ENCODE results near the gene GABRD. TPM values are rescaled to one million over a fixed set of nuclear protein-coding genes. Genes with fewer than 3 reads are reported as not detected.

The GABRD gene
- total RNA-seq, 1 donor from 2014 or later: under 0.01 TPM

DNA sequence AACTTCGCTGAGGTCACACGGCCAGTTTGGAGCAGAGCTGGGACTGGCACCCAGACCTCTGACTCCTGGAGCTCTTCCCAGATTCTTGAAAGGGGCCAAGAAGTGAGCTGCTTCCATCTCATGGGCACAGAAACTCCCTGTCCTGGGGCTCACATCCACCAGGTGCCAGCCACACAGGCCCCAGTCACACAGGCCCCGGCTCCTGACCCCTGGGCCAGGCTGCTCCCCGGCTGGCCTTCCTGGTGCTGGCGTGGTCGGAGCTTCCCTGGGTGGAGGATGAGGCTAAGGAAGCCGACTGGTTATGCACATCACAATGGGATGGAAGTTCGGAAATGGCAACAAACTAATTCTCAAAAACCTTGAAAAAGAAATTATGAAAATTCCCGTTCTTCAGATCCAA is 3.0 kb upstream of the GABRD start:
- Histone ChIP-seq H3K4me1 (ENCODE audit: control insufficient read depth in 3 of 3, insufficient read depth in 3 of 3, low read length in 3 of 3) (peaks cover 0 to 7% (median 0%) of the 10 kb centered on the region in 3 donors), H3K4me3 (ENCODE audit: low read length in 3 of 3) (no peak overlapping the region), H3K27me3 (ENCODE audit: control insufficient read depth in 3 of 3, insufficient read depth in 3 of 3, low read length in 3 of 3) (peaks cover 47 to 60% (median 50%) of the 10 kb centered on the region in 3 donors), H3K27ac (ENCODE audit: low read depth, low read length) (no peak overlapping the region), H3K9me3 (ENCODE audit: control insufficient read depth in 3 of 3, low read length in 3 of 3) (no peaks in the 10 kb centered on the region), H3K9ac (ENCODE audit: low read depth in 1 of 3, low read length in 3 of 3) (no peak overlapping the region), H3K36me3 (ENCODE audit: control insufficient read depth in 3 of 3, insufficient read depth in 3 of 3, low read length in 3 of 3) (no peaks in the 10 kb centered on the region)

DNA sequence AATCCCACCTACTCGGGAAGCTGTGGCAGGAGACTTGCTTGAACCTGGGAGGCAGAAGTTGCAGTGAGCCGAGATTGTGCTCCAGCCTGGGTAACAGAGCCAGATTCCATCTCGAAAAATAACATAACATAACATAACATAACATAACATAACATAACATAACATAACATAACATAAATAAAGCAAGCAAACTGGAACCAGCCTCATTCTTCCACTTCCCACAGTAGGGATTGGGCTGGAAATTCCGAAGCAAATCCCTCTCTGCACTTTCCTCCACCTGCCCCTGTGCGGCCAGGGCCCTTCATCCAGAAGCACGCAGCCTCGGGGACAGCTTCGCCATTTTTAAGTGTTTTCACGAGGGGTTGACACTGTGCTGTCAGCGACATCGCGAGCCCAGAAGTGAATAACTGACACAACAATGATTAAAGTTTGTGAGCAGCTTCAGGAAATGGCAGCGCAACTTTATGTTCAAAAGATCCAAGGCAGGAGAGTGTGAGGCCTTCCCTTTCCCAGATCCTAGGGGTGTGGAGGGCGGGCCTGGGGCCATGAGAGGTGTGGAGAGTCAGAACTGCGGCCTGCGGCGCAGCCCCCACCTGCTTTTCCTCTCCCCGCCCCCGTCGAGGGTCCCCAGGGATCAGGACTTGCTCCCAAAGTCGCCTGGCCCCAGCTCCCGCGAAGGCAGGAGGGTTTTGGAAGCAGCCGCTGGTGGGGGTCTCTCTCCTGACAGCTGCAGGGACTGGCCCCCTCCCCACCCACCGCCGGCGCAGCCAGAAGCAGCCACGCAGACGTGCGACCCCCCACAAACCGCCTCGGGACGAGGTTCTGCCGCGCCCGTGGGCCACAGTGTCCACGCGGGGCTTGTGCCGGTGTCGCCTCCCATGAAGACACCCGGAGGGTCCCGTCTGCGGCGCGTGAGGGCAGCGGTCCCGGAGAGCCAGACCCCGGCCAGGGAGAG is 651 bp upstream of the GABRD start:
- Histone ChIP-seq H3K27ac (ENCODE audit: low read depth, low read length) (no peak overlapping the region), H3K9ac (ENCODE audit: low read depth in 1 of 3, low read length in 3 of 3) (no peak overlapping the region), H3K36me3 (ENCODE audit: control insufficient read depth in 3 of 3, insufficient read depth in 3 of 3, low read length in 3 of 3) (no peaks in the 10 kb centered on the region), H3K27me3 (ENCODE audit: control insufficient read depth in 3 of 3, insufficient read depth in 3 of 3, low read length in 3 of 3) (peaks cover 57 to 77% (median 66%) of the 10 kb centered on the region in 3 donors), H3K4me3 (ENCODE audit: low read length in 3 of 3) (no peak overlapping the region), H3K9me3 (ENCODE audit: control insufficient read depth in 3 of 3, low read length in 3 of 3) (no peaks in the 10 kb centered on the region), H3K4me1 (ENCODE audit: control insufficient read depth in 3 of 3, insufficient read depth in 3 of 3, low read length in 3 of 3) (peaks cover 0 to 7% (median 0%) of the 10 kb centered on the region in 3 donors)

DNA sequence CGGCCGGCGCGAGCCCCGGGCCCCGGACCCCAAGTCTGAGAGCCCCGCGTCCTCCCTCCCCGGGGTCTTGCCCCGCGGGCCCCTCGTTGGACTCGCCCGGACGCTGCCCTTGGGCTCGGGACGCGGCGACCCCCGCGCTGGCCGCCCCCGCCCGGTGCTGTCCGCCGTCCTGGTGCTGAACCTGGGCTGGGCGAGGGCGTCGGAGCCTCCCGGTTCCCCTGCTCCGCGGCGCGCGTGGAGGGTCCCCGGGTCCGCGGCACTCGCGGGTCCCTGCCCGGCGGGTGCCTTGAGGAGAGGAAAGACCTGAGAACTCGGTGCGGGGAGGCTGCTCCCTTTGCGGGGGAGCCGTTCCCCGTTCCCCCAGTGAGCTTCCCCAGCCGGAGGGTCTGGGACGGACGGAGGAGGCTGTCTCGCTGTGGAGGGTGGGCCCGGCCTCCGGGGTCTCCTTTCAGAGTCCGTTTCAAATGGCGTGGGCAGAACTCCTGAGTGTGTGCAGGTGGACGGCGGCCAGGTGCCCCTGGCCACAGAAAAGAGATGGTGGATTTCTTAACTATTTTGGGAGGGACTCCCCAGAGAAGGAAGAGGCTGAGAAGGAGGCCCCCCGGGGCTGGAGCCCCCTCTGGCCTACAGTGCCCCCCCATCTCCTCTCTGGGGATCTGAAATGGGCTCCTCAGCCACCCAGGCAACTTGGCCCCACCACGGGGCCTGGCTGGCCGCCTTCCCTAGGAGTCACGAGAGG is 595 bp downstream of the GABRD start:
- H3K9ac ChIP-seq (ENCODE audit: low read depth in 1 of 3, low read length in 3 of 3): no peak overlapping the region
- H3K27me3 ChIP-seq (ENCODE audit: control insufficient read depth in 3 of 3, insufficient read depth in 3 of 3, low read length in 3 of 3): peaks cover 49 to 81% (median 63%) of the 10 kb centered on the region in 3 donors
- peaks cover 0 to 7% (median 0%) of the 10 kb centered on the region in 3 donors for H3K4me1 ChIP-seq (ENCODE audit: control insufficient read depth in 3 of 3, insufficient read depth in 3 of 3, low read length in 3 of 3)
- no peaks in the 10 kb centered on the region for H3K36me3 ChIP-seq (ENCODE audit: control insufficient read depth in 3 of 3, insufficient read depth in 3 of 3, low read length in 3 of 3)
- H3K9me3 ChIP-seq (ENCODE audit: control insufficient read depth in 3 of 3, low read length in 3 of 3): no peaks in the 10 kb centered on the region
- H3K4me3 ChIP-seq (ENCODE audit: low read length in 3 of 3): no peak overlapping the region
- no peak overlapping the region for H3K27ac ChIP-seq (ENCODE audit: low read depth, low read length)

DNA sequence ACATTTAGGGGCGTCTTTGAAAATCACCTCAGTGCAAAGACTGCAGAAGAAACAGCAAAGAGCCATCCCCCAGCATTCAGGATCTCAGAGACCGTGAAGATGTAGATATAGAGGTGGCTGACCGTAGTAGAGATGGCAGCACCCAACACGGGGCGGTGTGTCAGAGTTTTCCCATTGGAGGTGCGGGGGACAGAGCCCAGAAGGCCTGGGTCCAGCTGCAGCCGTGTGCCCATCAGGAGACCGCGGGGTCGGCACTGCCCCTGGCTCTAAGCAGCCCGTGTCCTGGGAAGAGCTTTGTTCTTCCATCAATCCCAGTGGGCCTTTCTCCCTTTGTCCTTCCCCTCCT is 1.1 kb downstream of the GABRD start:
- Histone ChIP-seq H3K27ac (ENCODE audit: low read depth, low read length) (no peak overlapping the region), H3K36me3 (ENCODE audit: control insufficient read depth in 3 of 3, insufficient read depth in 3 of 3, low read length in 3 of 3) (no peaks in the 10 kb centered on the region), H3K4me1 (ENCODE audit: control insufficient read depth in 3 of 3, insufficient read depth in 3 of 3, low read length in 3 of 3) (peaks cover 2 to 6% (median 5%) of the 10 kb centered on the region in 3 donors), H3K9ac (ENCODE audit: low read depth in 1 of 3, low read length in 3 of 3) (no peak overlapping the region), H3K27me3 (ENCODE audit: control insufficient read depth in 3 of 3, insufficient read depth in 3 of 3, low read length in 3 of 3) (peaks cover 44 to 78% (median 60%) of the 10 kb centered on the region in 3 donors), H3K4me3 (ENCODE audit: low read length in 3 of 3) (no peak overlapping the region), H3K9me3 (ENCODE audit: control insufficient read depth in 3 of 3, low read length in 3 of 3) (no peaks in the 10 kb centered on the region)

DNA sequence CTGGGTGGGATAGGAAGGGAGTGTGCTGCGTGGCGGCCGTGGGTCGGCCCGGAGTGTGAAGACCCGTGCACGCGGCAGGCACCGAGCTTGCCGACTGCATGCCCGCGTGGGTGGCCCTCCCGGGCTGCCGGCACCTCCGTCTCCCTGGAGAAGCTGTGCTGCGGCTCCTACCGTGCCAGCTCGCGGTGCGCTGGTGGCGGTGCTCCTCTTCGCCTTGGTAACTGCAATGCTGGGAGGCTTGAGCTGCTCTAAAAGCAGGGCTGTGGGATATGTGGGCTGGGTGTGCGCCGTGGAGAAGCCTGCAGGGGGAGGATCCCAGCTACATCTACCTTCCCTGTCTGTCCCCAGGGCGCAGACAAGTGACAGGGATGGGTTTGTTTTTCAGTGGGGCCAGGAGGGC is 2.4 kb downstream of the GABRD start:
- no peak overlapping the region for H3K9ac ChIP-seq (ENCODE audit: low read depth in 1 of 3, low read length in 3 of 3)
- no peak overlapping the region for H3K27ac ChIP-seq (ENCODE audit: low read depth, low read length)
- H3K27me3 ChIP-seq (ENCODE audit: control insufficient read depth in 3 of 3, insufficient read depth in 3 of 3, low read length in 3 of 3): peaks cover 39 to 74% (median 55%) of the 10 kb centered on the region in 3 donors
- H3K9me3 ChIP-seq (ENCODE audit: control insufficient read depth in 3 of 3, low read length in 3 of 3): no peaks in the 10 kb centered on the region
- H3K4me1 ChIP-seq (ENCODE audit: control insufficient read depth in 3 of 3, insufficient read depth in 3 of 3, low read length in 3 of 3): peaks cover 10 to 13% (median 13%) of the 10 kb centered on the region in 3 donors
- H3K4me3 ChIP-seq (ENCODE audit: low read length in 3 of 3): no peak overlapping the region
- no peaks in the 10 kb centered on the region for H3K36me3 ChIP-seq (ENCODE audit: control insufficient read depth in 3 of 3, insufficient read depth in 3 of 3, low read length in 3 of 3)

DNA sequence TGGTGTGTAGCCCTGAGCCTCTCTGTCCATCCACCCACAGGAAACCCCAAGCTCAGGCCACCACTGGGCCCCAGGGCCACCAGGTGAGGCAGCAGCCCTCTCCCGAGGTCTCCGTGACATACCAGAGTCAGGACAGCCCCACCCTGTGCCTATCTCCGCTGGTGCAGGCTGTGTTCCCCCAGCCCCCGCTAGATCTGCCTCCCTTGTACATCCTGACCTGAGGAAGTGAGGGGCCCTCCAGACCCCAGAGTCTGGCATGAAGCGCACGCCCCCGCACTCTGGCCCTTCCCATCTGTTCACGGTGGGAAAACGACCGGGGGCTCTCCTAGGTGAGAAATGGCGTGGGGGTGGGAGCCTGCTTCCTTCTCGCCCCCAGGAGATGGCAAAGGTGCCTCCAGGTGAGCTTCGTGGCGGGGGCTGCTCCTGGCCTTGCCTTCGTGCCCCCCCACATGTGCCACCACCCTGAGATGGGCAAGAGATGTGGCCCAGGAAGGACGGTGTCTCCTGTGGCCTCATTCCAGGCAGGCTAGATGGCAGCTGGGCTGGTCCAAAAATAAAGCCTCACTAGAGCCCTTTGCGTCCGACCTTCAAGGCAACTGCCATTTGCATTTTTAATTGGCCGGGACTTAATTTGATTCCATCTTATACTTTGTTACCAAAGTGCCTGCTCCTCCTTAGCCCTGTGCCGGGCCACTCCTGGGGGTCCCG is 3.1 kb downstream of the GABRD start:
- Histone ChIP-seq H3K9me3 (ENCODE audit: control insufficient read depth in 3 of 3, low read length in 3 of 3) (no peaks in the 10 kb centered on the region), H3K27ac (ENCODE audit: low read depth, low read length) (no peak overlapping the region), H3K4me1 (ENCODE audit: control insufficient read depth in 3 of 3, insufficient read depth in 3 of 3, low read length in 3 of 3) (peaks cover 10 to 13% (median 13%) of the 10 kb centered on the region in 3 donors), H3K36me3 (ENCODE audit: control insufficient read depth in 3 of 3, insufficient read depth in 3 of 3, low read length in 3 of 3) (no peaks in the 10 kb centered on the region), H3K27me3 (ENCODE audit: control insufficient read depth in 3 of 3, insufficient read depth in 3 of 3, low read length in 3 of 3) (peaks cover 39 to 71% (median 55%) of the 10 kb centered on the region in 3 donors), H3K9ac (ENCODE audit: low read depth in 1 of 3, low read length in 3 of 3) (no peak overlapping the region), H3K4me3 (ENCODE audit: low read length in 3 of 3) (no peak overlapping the region)

DNA sequence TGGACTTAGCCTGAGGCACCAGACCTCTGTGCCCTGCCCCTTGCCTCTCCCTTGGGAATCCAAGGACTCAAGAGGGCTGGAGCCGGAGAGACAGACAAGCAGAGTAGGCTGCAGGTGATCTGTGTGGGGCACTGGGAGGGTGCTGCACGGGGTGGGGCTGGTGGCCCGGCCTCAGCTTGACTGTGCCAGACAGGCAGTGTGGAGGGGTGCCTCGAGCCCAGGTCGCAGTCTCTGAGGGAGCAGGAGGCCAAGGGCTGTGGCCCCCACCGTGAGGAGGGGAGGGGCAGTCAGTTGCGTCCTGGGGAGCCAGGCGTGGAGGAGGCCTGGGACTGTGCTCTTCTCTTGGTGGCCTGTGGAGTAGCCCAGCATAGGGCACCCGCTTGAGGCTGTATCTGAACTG is 4.0 kb downstream of the GABRD start:
- Histone ChIP-seq H3K4me3 (ENCODE audit: low read length in 3 of 3) (no peak overlapping the region), H3K9me3 (ENCODE audit: control insufficient read depth in 3 of 3, low read length in 3 of 3) (no peaks in the 10 kb centered on the region), H3K9ac (ENCODE audit: low read depth in 1 of 3, low read length in 3 of 3) (no peak overlapping the region), H3K27ac (ENCODE audit: low read depth, low read length) (no peak overlapping the region), H3K36me3 (ENCODE audit: control insufficient read depth in 3 of 3, insufficient read depth in 3 of 3, low read length in 3 of 3) (no peaks in the 10 kb centered on the region), H3K27me3 (ENCODE audit: control insufficient read depth in 3 of 3, insufficient read depth in 3 of 3, low read length in 3 of 3) (peaks cover 34 to 62% (median 54%) of the 10 kb centered on the region in 3 donors), H3K4me1 (ENCODE audit: control insufficient read depth in 3 of 3, insufficient read depth in 3 of 3, low read length in 3 of 3) (peaks cover 10 to 13% (median 13%) of the 10 kb centered on the region in 3 donors)

DNA sequence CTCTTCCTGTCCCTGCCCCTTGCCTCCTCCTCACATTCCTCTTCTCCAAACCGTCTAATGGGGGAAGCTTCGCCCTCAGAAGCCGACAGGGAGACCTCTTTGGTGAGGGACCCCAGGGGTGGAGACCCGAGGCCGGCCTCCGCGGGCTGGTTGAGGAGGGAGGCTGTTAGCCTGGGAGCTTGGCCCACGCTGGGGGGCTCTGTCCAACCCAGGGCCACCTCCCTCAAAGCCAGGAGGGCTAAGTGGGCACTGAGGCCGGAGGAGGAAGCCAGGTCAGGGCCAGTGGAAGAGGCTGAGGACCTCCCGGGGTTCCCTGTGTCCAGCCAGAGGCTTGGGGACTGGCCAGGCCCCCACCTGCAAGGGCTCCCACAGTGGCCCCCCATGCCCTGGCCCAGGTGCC is 5.3 kb downstream of the GABRD start:
- Histone ChIP-seq H3K9me3 (ENCODE audit: control insufficient read depth in 3 of 3, low read length in 3 of 3) (no peaks in the 10 kb centered on the region), H3K27me3 (ENCODE audit: control insufficient read depth in 3 of 3, insufficient read depth in 3 of 3, low read length in 3 of 3) (peaks cover 27 to 54% (median 48%) of the 10 kb centered on the region in 3 donors), H3K4me3 (ENCODE audit: low read length in 3 of 3) (no peak overlapping the region)

DNA sequence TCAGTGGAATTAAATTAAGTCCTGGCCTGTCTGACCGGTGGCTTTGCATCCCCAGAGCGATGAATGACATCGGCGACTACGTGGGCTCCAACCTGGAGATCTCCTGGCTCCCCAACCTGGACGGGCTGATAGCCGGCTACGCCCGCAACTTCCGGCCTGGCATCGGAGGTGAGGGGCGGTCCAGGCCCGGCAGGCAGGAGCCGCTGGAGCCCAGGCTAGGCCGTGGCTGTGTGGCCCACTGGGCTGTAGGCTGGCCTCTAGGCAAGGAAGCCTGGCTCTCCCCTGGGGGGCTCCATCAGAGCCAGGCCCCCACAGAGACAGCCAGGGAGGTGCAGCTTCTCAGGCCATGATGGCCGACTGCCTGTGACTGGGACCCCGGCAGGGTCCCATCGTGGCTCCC is 5.7 kb downstream of the GABRD start:
- Histone ChIP-seq H3K9ac (ENCODE audit: low read depth in 1 of 3, low read length in 3 of 3) (peak overlapping the region in 1 of 3 donors; percentile 62), H3K36me3 (ENCODE audit: control insufficient read depth in 3 of 3, insufficient read depth in 3 of 3, low read length in 3 of 3) (no peaks in the 10 kb centered on the region), H3K27ac (ENCODE audit: low read depth, low read length) (no peak overlapping the region), H3K4me1 (ENCODE audit: control insufficient read depth in 3 of 3, insufficient read depth in 3 of 3, low read length in 3 of 3) (peaks cover 10 to 13% (median 13%) of the 10 kb centered on the region in 3 donors), H3K4me3 (ENCODE audit: low read length in 3 of 3) (peak overlapping the region in 1 of 3 donors; percentile 54), H3K9me3 (ENCODE audit: control insufficient read depth in 3 of 3, low read length in 3 of 3) (no peaks in the 10 kb centered on the region), H3K27me3 (ENCODE audit: control insufficient read depth in 3 of 3, insufficient read depth in 3 of 3, low read length in 3 of 3) (peaks cover 25 to 50% (median 44%) of the 10 kb centered on the region in 3 donors)

More for the DNA sequence above, 5.3 kb downstream of the GABRD start:
- Histone ChIP-seq H3K27ac (ENCODE audit: low read depth, low read length) (no peak overlapping the region), H3K4me1 (ENCODE audit: control insufficient read depth in 3 of 3, insufficient read depth in 3 of 3, low read length in 3 of 3) (peaks cover 10 to 13% (median 13%) of the 10 kb centered on the region in 3 donors), H3K9ac (ENCODE audit: low read depth in 1 of 3, low read length in 3 of 3) (no peak overlapping the region), H3K36me3 (ENCODE audit: control insufficient read depth in 3 of 3, insufficient read depth in 3 of 3, low read length in 3 of 3) (no peaks in the 10 kb centered on the region)

Data from skeletal muscle tissue (tissue), 4 donors.